ENCODE results near the gene UPK3A. TPM values are rescaled to one million over a fixed set of nuclear protein-coding genes. Genes with fewer than 3 reads are reported as not detected.
"Not testable (repeated sequence)": the region's sequence is repeated elsewhere in the genome, so short reads cannot be mapped to it uniquely, and the experiment has no call there.

UPK3A gene
- total RNA-seq, 2 experiments from 2014 or later = not detected

DNA sequence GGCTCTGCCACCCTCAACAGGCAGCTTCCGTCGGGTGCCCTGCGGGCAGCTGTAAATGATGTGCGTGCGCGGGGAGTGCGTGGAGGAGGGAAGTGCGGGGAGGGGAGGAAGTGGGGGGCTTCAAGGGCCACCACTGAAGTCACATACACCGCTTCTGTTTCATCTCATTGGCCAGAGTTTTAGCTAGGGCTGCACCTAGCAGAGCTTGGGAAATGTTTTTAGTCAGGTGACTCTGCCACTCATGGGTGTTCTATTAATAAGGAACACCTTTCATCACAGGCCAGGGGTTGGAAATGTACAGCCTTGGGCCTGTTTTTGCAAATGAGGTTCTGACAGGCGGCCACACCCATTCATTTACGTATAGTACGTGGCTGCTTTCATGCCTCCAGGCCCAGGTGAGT lies 39.6 kb downstream of the UPK3A start:
- peak; percentile 28 for ATAC-seq (ENCODE audit: poor library complexity)
- Mint-ChIP-seq H3K4me1 (ENCODE audit: low read depth) (peaks cover 63% of the 10 kb centered on the region), H3K4me3 (peak overlapping the region; percentile 51)

DNA sequence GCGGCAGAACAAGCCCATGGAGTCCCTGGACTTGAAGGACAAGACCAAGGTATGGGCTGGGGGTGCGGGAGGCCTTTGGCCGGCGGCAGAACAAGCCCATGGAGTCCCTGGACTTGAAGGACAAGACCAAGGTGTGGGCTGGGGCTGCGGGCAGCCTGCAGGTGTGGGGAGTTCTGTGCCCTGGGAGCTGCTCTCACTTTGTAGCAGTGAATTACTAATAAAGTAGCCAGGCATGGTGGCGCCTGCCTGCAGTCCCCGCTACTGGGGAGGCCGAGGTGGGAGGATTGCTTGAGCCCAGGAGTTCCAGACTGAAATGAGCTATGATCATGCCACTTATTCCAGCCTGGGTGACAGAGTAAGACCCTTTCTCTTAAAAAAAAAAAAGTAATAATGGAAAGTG lies 43.5 kb downstream of the UPK3A start:
- ATAC-seq (ENCODE audit: poor library complexity); DNase-seq; H3K27me3 ChIP-seq (ENCODE audit: control insufficient read depth in 1 of 2, insufficient read depth in 2 of 2, low read length in 2 of 2); H3K27ac Mint-ChIP-seq; H3K9me3 ChIP-seq (ENCODE audit: control insufficient read depth in 1 of 2, insufficient read depth in 1 of 2, low read length in 2 of 2); H3K27ac ChIP-seq (ENCODE audit: low read depth in 1 of 2, low read length in 2 of 2); intact Hi-C loops (cut with DNase I, micrococcal nuclease); H3K4me3 ChIP-seq (ENCODE audit: low read length); POLR2A ChIA-PET; H3K27me3 Mint-ChIP-seq; H3K4me3 Mint-ChIP-seq; H3K9me3 Mint-ChIP-seq: not testable (repeated sequence)
- H3K4me1 ChIP-seq (ENCODE audit: insufficient read depth, low read length) = peaks cover 21% of the 10 kb centered on the region
- Mint-ChIP-seq H3K36me3 (ENCODE audit: low read depth) (peaks cover 91% of the 10 kb centered on the region), H3K4me1 (ENCODE audit: low read depth) (peaks cover 29% of the 10 kb centered on the region)
- H3K36me3 ChIP-seq (ENCODE audit: insufficient read depth, low read length) = peaks cover 81% of the 10 kb centered on the region
- CTCF ChIA-PET = interaction anchor here (1.0 kb wide), 1 partner anchor 72 kb away, joined by 3 read pairs; no protein-coding TSS in a partner anchor

More for the DNA sequence above, 39.6 kb downstream of the UPK3A start:
- ChIA-PET CTCF (interaction anchor here (1.0 kb wide), 1 partner anchor 91 kb away, joined by 3 read pairs; no protein-coding TSS in a partner anchor), POLR2A (interaction anchor here (1.0 to 1.6 kb wide), 3 partner anchors 10 to 33 kb away, joined by 3 to 5 read pairs (median 4); no protein-coding TSS in a partner anchor)
- Mint-ChIP-seq H3K27me3 (no peaks in the 10 kb centered on the region), H3K9me3 (no peaks in the 10 kb centered on the region), H3K27ac (peak overlapping the region; percentile 95), H3K36me3 (ENCODE audit: low read depth) (peaks cover 70% of the 10 kb centered on the region)
- H3K4me3 ChIP-seq (ENCODE audit: low read length) = no peak overlapping the region
- peaks cover 58% of the 10 kb centered on the region for H3K4me1 ChIP-seq (ENCODE audit: insufficient read depth, low read length)
- TF ChIP-seq, protein P1, sequence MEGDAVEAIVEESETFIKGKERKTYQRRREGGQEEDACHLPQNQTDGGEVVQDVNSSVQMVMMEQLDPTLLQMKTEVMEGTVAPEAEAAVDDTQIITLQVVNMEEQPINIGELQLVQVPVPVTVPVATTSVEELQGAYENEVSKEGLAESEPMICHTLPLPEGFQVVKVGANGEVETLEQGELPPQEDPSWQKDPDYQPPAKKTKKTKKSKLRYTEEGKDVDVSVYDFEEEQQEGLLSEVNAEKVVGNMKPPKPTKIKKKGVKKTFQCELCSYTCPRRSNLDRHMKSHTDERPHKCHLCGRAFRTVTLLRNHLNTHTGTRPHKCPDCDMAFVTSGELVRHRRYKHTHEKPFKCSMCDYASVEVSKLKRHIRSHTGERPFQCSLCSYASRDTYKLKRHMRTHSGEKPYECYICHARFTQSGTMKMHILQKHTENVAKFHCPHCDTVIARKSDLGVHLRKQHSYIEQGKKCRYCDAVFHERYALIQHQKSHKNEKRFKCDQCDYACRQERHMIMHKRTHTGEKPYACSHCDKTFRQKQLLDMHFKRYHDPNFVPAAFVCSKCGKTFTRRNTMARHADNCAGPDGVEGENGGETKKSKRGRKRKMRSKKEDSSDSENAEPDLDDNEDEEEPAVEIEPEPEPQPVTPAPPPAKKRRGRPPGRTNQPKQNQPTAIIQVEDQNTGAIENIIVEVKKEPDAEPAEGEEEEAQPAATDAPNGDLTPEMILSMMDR (IDR thresholded peaks at IDR 0.05) = no peak
- H3K27ac ChIP-seq (ENCODE audit: low read depth in 1 of 2, low read length in 2 of 2) = no peak overlapping the region
- intact Hi-C loops (cut with DNase I, micrococcal nuclease) = no loop called here
- peaks cover 61% of the 10 kb centered on the region for H3K36me3 ChIP-seq (ENCODE audit: insufficient read depth, low read length)
- no peaks in the 10 kb centered on the region for H3K9me3 ChIP-seq (ENCODE audit: control insufficient read depth in 1 of 2, insufficient read depth in 1 of 2, low read length in 2 of 2)
- no peak for DNase-seq
- no peaks in the 10 kb centered on the region for H3K27me3 ChIP-seq (ENCODE audit: control insufficient read depth in 1 of 2, insufficient read depth in 2 of 2, low read length in 2 of 2)

DNA sequence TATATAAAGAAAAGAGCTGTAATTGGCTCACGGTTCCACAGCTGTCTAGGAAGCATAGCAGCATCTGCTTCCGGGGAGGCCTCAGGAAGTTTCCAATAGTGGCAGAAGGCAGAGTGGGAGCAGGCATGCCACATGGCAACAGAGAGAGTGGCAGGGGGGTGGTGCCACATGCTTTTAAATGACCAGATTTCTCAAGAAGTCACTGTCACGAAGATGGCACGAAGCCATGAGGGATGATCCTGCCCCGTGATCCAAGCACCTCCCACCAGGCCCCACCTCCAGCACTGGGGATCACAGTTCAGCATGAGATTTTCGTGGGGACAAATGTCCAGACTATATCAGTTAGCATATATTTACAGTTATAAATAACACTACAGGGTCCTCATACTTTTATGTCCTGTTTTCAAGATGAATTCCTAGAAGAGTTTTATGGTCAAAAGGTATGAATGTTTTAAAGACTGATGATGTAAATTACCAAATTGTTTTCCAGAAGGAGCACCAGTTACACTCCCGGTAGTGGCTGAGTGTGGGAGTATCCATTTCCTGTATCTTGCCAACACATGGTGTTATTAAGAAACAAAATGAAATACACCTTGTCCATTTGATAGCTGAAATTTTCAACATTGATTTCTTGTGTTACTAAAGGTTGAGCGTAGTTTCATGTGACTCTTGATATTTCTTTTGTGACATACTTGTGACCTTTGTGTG lies 44.2 kb downstream of the UPK3A start:
- peaks cover 16% of the 10 kb centered on the region for H3K4me1 ChIP-seq (ENCODE audit: insufficient read depth, low read length)
- H3K27ac Mint-ChIP-seq = no peak overlapping the region
- H3K27me3 Mint-ChIP-seq = no peaks in the 10 kb centered on the region
- no peaks in the 10 kb centered on the region for H3K27me3 ChIP-seq (ENCODE audit: control insufficient read depth in 1 of 2, insufficient read depth in 2 of 2, low read length in 2 of 2)
- H3K36me3 ChIP-seq (ENCODE audit: insufficient read depth, low read length) = peaks cover 75% of the 10 kb centered on the region
- no peak for DNase-seq
- no peak overlapping the region for H3K4me3 Mint-ChIP-seq
- intact Hi-C loops (cut with DNase I, micrococcal nuclease) = no loop called here
- H3K9me3 Mint-ChIP-seq = no peaks in the 10 kb centered on the region
- TF ChIP-seq, protein P1 (IDR thresholded peaks at IDR 0.05) = no peak
- H3K9me3 ChIP-seq (ENCODE audit: control insufficient read depth in 1 of 2, insufficient read depth in 1 of 2, low read length in 2 of 2) = no peaks in the 10 kb centered on the region
- ATAC-seq (ENCODE audit: poor library complexity) = no peak
- H3K4me1 Mint-ChIP-seq (ENCODE audit: low read depth) = peaks cover 24% of the 10 kb centered on the region
- CTCF ChIA-PET = no interaction called here
- no peak overlapping the region for H3K4me3 ChIP-seq (ENCODE audit: low read length)
- peaks cover 88% of the 10 kb centered on the region for H3K36me3 Mint-ChIP-seq (ENCODE audit: low read depth)
- no peak overlapping the region for H3K27ac ChIP-seq (ENCODE audit: low read depth in 1 of 2, low read length in 2 of 2)
- POLR2A ChIA-PET = no interaction called here

Data from CD4-positive, alpha-beta T cell (primary cell).